ENCODE results near the gene NCAPH2.

Gene NCAPH2

DNA sequence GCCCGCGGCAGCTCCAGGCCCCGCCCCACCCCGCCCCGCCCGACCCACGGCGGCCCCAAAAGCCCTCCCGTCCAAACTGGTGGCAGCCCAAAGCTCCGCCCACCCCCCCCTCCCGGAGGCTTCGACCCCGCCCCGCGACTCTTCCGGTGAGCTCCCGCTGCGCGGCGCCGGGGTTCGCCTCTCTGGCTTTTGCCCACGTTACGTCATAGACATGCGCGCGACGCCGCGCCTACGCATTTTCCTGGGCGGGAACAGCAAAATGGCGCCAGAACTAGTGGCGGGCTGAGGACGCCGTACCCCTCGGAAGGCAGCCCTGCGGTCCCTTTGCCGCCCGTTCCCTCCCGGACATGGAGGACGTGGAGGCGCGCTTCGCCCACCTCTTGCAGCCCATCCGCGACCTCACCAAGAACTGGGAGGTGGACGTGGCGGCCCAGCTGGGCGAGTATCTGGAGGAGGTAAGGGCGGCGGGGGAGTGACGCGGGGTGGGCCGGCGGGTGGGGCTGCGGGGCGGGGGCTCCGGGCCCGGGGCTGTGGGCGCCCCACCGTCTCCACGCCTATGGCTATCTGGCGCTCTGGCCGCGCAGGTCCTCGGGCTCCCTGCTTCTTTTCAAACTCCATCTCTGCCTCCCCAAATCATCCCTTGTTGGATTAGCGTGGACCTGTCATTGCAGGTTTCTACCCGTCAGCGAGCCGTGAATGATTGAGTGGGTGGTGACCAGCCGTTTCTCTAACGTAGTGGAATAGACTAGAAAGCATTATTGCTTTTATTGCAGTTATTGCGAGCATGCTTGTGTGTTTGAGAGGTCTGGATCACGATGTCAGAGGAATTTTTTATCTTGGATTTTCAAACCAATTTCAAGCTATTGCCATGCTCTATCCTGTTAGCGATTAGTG, at the start of gene NCAPH2:
Gene NCAPH2, plus strand, starts transcription at position 234 of the 894 bp plus-strand sequence. Its CDS starts 114 bp downstream, at position 348.
- DNase-seq = peak; percentile 96

DNA sequence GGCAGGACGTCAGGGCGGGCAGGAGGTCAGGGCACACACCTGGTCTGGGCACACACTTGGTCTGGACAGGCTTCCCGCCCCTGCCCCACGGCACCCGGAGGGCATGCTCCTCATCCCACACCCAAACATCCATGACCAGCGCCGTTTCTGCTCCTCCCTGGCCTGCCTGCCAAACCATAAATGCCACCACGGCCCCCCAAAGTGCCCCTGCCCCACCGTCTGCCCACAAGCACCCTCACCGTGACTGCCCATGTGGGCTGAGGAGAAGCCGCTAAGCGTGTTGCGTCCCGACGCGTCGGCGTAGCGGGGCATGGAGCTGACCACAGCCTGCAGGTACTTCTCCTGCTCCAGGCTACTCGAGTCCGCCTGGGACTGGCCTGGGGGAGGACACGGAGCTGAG, 49.0 kb upstream of the NCAPH2 start:
- DNase-seq = no peak

GRCh38 chr22:50459496-50460140, 48.4 kb upstream of the NCAPH2 start:
- DNase-seq = no peak

GRCh38 chr22:50460938-50461337, 47.1 kb upstream of the NCAPH2 start:
- DNase-seq = no peak

- no peak for DNase-seq
These were observed 46.5 kb upstream of the NCAPH2 start for GRCh38 chr22:50461536-50461935.

DNA sequence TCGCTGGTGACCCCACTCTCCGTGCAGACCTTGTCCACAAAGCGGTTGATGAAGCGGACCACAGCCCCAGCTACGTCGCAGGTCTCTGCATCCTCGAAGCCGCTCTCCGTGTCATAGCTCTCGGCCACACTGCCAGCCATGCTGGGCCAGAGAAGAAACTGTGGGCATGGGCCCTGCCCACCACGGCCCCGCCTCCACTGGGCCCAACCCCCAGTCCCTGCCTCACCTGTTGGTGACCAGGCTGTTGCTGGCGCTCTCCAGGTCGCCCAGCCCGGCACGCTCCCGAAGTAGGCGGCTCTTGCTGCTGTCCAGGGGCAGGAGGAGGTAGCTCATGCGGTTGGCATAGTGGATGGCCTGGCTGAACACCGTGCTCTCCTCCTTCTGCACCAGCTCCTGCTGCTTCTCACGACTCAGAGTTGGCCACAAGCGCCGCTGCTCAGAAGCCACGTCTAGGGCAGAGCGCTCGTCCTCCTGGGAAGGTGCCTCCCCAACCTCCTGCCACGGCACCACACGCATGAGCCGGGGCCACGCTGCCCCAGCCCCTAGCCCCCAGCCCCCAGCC, 46.0 kb upstream of the NCAPH2 start:
- DNase-seq = no peak

DNA sequence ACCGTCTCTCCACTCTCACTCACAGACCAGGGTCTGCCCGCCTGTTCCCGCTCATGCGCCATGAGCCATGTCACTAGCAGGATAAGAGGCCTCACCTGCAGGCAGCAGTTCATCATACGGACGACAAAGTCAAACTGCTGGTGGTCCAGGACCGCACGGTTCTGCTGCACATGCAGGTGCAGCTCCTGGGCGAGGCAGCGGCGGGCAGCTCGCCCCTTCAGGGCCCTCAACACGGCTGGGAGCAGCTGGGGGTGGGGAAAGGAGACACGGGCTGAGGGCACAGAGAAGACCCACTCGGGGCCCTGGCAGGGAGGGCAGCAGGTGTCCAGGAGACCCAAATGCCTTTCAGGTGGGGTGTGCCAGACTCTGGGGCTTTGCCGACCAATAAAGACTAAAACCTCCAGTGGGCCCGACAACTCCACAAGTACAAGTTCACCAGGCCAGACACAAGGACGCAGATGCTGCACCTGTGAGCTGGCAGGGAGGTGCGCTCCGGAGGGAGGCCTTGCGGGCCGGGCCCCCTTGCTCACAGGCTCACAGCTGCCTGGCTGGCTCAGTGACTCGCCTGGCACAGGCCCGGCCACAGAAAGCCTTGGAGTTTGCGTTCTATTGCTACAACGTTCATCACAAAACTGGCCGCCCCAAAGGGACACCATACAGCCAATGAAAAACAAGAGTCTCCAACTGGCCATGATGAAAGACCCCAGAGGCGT, 44.7 kb upstream of the NCAPH2 start:
- DNase-seq = no peak

GRCh38 chr22:50464451-50464850, 43.6 kb upstream of the NCAPH2 start:
- DNase-seq = no peak

DNA sequence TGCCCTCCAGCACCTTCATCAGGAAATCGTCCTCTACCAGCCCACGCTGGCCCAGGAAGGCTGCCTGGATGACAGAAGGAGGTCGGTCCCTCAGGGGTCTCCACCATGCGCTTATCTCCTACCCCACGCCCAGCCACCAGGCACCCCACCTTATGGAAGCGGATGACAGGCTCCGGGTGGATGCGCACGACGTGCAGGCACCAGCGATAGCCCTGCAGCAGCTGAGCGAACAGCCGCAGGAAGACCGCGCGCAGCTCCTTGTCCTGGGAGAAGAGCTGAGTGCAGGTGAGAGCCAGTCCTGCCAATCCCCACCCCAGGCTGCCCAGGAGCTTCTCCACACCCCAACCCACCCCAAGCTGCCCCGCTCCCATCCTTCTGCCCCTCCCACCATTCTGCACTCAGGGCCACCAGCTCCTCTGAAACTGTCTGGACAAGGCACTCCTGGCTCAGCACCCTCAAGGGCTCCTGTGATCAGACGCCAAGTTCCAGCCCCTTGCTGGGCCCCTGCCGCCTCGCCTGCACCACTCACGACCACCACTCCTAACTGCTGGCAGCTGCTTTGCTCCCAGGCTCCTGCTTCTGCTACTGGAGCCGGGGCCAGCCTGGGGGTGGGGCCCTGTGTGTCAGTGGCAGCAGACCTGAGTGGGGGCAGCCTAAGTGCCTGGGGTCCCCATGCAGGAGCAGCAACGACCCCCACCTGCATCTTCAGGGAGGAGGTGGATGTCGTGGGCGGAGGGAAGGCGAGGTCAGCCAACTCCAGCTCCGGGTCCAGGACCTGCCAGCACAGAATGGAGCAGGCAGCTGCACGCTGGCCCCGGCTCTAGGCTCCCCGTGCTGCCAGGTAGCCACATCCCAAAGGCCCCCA, 42.7 kb upstream of the NCAPH2 start:
- DNase-seq = no peak

- no peak for DNase-seq
These were observed 40.7 kb upstream of the NCAPH2 start for GRCh38 chr22:50467341-50467740.

DNA sequence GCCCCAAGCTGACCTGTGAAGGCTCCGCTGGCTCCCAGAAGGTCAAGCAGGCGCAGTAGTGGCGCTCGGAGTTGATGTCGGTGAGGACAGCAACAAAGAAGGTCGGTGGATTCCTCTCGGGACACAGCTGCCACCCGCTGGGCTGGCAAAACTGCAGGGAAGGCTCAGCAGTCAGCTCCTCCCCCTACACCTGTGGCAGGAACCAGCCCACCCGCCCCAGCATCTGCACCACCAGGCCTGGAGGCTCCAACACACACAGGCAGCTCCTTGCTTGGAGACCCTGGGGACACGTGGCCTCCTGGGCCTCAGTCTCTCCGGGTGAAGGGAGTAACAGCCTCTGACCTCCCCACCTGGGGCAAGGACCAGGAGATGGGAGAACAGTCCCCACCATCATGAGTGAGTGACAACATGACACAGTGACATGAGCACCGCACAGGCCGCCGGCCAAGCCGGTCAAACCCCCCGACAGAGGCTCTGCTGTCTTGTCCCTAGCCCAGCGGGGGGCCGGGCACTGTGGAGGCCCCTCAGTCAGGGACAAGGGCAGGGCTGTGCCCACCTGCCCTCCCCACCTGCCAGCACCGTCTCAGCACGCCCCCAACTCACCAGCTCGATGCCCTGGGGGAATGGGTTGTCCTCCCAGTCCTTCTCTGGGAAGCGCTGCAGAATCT, 40.1 kb upstream of the NCAPH2 start:
- no peak for DNase-seq

GRCh38 chr22:50468626-50469025, 39.4 kb upstream of the NCAPH2 start:
- no peak for DNase-seq

DNA sequence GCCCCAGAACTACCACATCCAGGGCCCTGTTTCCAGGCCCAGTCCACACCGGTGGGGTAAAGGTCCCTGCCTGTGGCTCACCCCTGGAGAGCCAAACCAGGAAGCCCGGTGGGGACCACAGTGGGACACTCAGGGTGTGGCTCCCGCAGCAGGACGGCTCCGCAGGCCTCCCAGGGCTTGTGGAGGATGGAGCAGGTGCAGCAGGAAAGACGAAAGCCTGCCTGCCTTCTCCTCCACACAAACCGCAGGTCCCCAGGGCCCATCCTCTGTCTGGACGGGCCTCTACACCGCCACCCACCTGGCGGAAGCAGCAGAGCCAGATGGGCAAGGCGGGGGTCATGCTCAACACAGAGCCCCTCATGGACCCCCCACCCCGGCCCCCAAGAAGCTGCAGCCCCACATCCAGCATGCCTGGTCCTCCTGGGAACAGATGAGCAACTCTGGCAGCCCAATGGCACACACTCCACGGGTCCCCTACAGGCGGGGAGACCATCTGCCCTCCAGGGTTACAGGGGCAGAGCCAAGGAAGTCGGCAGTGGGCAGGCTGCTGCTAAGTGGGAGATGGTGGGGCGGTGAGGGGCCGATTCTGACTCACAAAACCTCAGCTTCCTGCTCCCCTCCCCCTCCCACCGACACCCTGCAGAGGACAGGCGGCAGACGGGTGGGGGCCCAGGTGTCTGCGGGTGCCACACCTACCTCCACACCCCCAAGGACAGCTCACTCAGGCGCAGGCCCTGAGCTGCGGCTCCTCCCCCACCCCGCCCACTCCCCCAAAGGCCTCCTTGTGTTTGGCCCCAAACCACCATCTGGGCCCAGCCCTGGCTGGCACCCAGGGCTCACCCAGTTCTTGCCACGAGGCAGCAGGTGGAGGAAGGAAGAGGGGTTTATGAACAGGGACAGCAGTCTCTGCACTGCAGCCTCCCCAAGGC, 38.4 kb upstream of the NCAPH2 start:
- DNase-seq = peak; percentile 98

DNA sequence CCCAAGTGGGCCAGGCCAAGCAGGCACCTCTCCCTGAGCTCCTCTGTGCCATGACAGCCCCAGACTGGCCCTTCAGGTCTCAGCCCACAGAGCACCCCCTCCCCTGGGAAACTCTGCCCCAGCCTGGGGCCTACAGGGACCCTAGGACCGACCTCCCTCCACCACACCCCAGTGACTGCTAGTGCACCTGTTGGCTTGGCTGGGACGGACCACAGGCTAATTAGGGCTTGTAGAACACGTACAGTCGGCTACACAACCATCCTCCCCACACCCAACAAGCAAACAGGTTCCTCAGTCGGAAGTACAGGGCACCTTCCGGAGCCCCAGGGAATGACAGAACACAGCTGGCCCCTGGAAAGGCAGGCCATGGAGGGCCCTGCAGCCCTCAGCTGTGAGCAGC, 37.5 kb upstream of the NCAPH2 start:
- no peak for DNase-seq

DNA sequence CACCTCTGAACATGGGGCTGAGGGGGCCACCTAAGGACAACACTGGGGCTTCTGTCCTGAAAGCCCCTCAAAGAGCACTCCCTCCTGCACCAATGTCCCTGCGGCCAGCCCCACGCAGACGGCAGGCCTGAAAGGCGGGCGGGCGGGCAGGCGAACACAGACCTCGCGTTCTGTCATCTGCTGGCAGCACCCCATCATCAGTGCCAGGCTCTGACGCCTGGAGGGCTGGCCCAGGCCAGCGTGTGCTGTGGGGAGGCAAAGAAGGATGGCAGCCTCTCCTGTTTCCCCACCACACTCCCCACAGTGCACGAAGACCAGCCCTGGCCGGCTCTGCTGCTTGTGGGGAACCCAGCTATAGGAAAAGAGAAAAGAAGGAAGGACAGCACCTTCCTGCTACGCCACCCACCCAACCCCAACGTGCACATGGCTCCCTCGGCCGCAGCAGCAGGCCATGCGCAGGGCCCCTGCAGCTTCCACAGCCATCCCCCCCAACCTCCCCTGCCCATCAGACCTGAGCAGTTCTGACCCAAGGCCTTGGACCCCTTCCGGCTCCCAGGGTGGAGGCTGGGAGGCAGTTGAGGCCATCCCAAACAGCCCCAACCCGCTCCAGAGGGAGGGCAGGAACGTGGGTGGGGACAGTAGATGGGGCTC, 36.7 kb upstream of the NCAPH2 start:
- DNase-seq = no peak

DNA sequence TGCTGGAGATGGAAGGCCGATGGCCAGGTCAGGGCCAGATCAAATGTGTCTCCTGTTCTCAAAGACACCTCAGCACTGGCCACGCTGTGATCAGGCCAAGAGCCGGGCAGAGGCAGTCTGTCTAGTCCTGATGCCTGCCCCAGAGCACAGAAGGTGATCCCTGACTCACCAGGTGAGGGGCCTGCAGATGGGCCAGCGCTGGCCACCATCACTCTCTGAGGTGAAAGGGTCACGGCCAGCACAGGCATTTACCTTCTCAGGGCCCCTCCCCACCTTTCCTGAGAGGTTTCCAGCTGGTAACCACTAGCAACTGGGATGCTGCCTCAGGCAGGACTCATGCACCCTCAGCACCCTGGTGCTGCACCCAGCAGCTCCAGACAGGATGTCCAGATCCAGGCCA, 36.1 kb upstream of the NCAPH2 start:
- no peak for DNase-seq

DNA sequence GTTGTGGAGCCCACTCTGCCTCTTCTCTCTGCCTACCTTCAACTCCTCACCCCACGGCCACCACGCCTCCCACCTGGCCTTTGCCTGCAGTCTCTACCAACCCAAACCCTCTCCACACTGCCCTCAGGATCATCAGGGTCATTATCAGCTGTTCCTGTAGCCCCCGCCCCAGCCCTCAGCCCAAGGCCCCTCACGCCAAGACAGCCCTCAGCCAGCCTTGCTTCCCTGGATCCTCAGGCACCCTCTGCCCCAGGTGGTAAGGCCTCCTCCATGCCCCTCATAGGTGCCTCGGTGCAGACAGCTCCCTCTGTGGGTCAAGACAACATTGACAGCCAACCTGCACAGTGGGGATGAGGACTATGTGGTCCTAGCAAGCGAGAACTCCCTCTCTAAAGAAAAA, 34.9 kb upstream of the NCAPH2 start:
- peak; percentile 63 for DNase-seq

- DNase-seq = no peak
These were observed 34.0 kb upstream of the NCAPH2 start for GRCh38 chr22:50473855-50474671.
